CD4-positive, alpha-beta memory T cell (primary cell): ENCODE results near the gene TXNDC11. TPM values are rescaled to one million over a fixed set of nuclear protein-coding genes. Genes with fewer than 3 reads are reported as not detected.

ENCODE experiments used
- CTCF ChIA-PET: fragments of 350-600 bp; sonication (Branson Sonifier 250); formaldehyde crosslinking; loops from one replicate; lab custom pipeline; 2021; ENCODE audit warnings: inconsistent platforms; ENCODE audit not compliant: partially characterized antibody; lab: Charles Lee
- POLR2A ChIA-PET: fragments of 350-600 bp; sonication (Branson Sonifier 250); formaldehyde crosslinking; loops from one replicate; lab custom pipeline; 2021; ENCODE audit not compliant: partially characterized antibody; lab: Charles Lee
- DNase-seq, 5 donors: peaks; one replicate each; pipeline versions ENCODE4 v3.0.0 to v3.0.0-alpha.2; 2020 to 2022; ENCODE audit warnings: mixed read lengths in 1 of 5
- H3K27ac ChIP-seq: one replicate; pipeline ENCODE4 v1.7.0; 2013; ENCODE audit warnings: low read depth, low read length
- H3K27me3 ChIP-seq: 2 replicates; pipeline ENCODE4 v1.7.0; 2013; ENCODE audit warnings: mild to moderate bottlenecking, low read length, moderate library complexity; ENCODE audit not compliant: insufficient read depth
- H3K36me3 ChIP-seq: 2 replicates; pipeline ENCODE4 v1.7.0; 2013; ENCODE audit warnings: mild to moderate bottlenecking, low read length, moderate library complexity; ENCODE audit not compliant: insufficient read depth
- H3K4me1 ChIP-seq: 2 replicates; pipeline ENCODE4 v1.7.0; 2013; ENCODE audit warnings: mild to moderate bottlenecking, low read length, moderate library complexity; ENCODE audit not compliant: insufficient read depth
- H3K4me3 ChIP-seq, 2 donors: one replicate each; pipeline ENCODE4 v1.7.0; 2013; ENCODE audit warnings: low read length in 2 of 2, mild to moderate bottlenecking in 1 of 2
- H3K9me3 ChIP-seq, 2 donors: one replicate each; pipeline ENCODE4 v1.7.0; 2013; ENCODE audit warnings: low read length in 2 of 2, control low read depth in 1 of 2; ENCODE audit not compliant: control insufficient read depth in 1 of 2
- H3K27ac Mint-ChIP-seq, 7 donors: one replicate each; pipeline ENCODE4 v1.8.0; 2020 to 2021; ENCODE audit warnings: mixed read lengths in 7 of 7, mild to moderate bottlenecking in 6 of 7, inconsistent platforms in 3 of 7, moderate library complexity in 3 of 7
- H3K27me3 Mint-ChIP-seq, 2 donors: one replicate each; pipeline ENCODE4 v1.8.0; 2020 to 2021; ENCODE audit warnings: mixed read lengths in 2 of 2
- H3K36me3 Mint-ChIP-seq, 2 donors: one replicate each; pipeline ENCODE4 v1.8.0; 2020 to 2021; ENCODE audit warnings: mixed read lengths in 2 of 2, inconsistent platforms in 1 of 2, mild to moderate bottlenecking in 1 of 2
- H3K4me1 Mint-ChIP-seq, 4 donors: one replicate each; pipeline ENCODE4 v1.8.0; 2020 to 2021; ENCODE audit warnings: mixed read lengths in 4 of 4, mild to moderate bottlenecking in 1 of 4
- H3K4me3 Mint-ChIP-seq, 8 donors: one replicate each; pipeline ENCODE4 v1.8.0; 2020 to 2021; ENCODE audit warnings: mixed read lengths in 8 of 8, mild to moderate bottlenecking in 7 of 8, moderate library complexity in 6 of 8, inconsistent platforms in 3 of 8
- H3K9me3 Mint-ChIP-seq, 8 donors: one replicate each; pipeline ENCODE4 v1.8.0; 2020 to 2021; ENCODE audit warnings: mixed read lengths in 8 of 8, mild to moderate bottlenecking in 5 of 8, inconsistent platforms in 3 of 8, moderate library complexity in 1 of 8
- intact Hi-C: fragments of 100-400 bp; cut with micrococcal nuclease; formaldehyde crosslinking; loops from one replicate; pipeline ENCODE4 v1.15.1; 2023
- polyA plus RNA-seq, 2 donors: library from polyadenylated mRNA; unstranded; fragments of 300-500 nt; fragmentation: Illumina TruSeq; gene quantifications; one replicate each; pipeline ENCODE4 v1.2.3, GENCODE V29; 2021
- total RNA-seq, 2 experiments: library from RNA; stranded (reverse); gene quantifications; one replicate each; pipeline ENCODE4 v1.2.3, GENCODE V29; 2021

TXNDC11 gene
- total and polyA plus RNA-seq, 4 experiments from 2014 or later = 51.7 to 62.6 (median 57.3) TPM

GRCh38 chr16:11687601-11688519 is 54.8 kb downstream of the TXNDC11 start:
- no peak overlapping the region for H3K27ac ChIP-seq
- Mint-ChIP-seq H3K9me3 (no peaks in the 10 kb centered on the region), H3K4me1 (peaks cover 11 to 59% (median 22%) of the 10 kb centered on the region in 4 donors), H3K36me3 (peaks cover 52 to 91% of the 10 kb centered on the region in 2 donors), H3K4me3 (peak overlapping the region in 1 of 8 donors; percentile 29), H3K27ac (peak overlapping the region in 6 of 7 donors; percentile 15 to 80 (median 58)), H3K27me3 (no peaks in the 10 kb centered on the region)
- peaks cover 62% of the 10 kb centered on the region for H3K36me3 ChIP-seq
- DNase-seq = no peak
- peaks cover 16% of the 10 kb centered on the region for H3K4me1 ChIP-seq
- no peaks in the 10 kb centered on the region for H3K9me3 ChIP-seq
- POLR2A ChIA-PET = no interaction called here
- CTCF ChIA-PET = interaction anchor here (0.7 to 2.1 kb wide), 3 partner anchors 7 to 156 kb away, joined by 3 to 10 read pairs (median 10); no protein-coding TSS in a partner anchor
- intact Hi-C loops = no loop called here
- H3K27me3 ChIP-seq = no peaks in the 10 kb centered on the region
- no peak overlapping the region for H3K4me3 ChIP-seq

GRCh38 chr16:11686713-11687380 is 55.8 kb downstream of the TXNDC11 start:
- H3K4me3 Mint-ChIP-seq = no peak overlapping the region
- no peaks in the 10 kb centered on the region for H3K27me3 Mint-ChIP-seq
- H3K27ac ChIP-seq = no peak overlapping the region
- H3K36me3 Mint-ChIP-seq = peaks cover 49 to 90% of the 10 kb centered on the region in 2 donors
- H3K9me3 ChIP-seq = no peaks in the 10 kb centered on the region
- peaks cover 18 to 63% (median 29%) of the 10 kb centered on the region in 4 donors for H3K4me1 Mint-ChIP-seq
- no peak for DNase-seq
- no peaks in the 10 kb centered on the region for H3K27me3 ChIP-seq
- H3K27ac Mint-ChIP-seq = peak overlapping the region in 5 of 7 donors; percentile 2 to 65 (median 27)
- no peaks in the 10 kb centered on the region for H3K9me3 Mint-ChIP-seq
- POLR2A ChIA-PET = no interaction called here
- H3K36me3 ChIP-seq = peaks cover 67% of the 10 kb centered on the region
- no peak overlapping the region for H3K4me3 ChIP-seq
- H3K4me1 ChIP-seq = peaks cover 26% of the 10 kb centered on the region
- CTCF ChIA-PET = no interaction called here
- intact Hi-C loops = no loop called here

- POLR2A ChIA-PET = no interaction called here
- CTCF ChIA-PET = no interaction called here
- no peak overlapping the region for H3K4me3 ChIP-seq
- peaks cover 34% of the 10 kb centered on the region for H3K4me1 ChIP-seq
- H3K9me3 ChIP-seq = no peaks in the 10 kb centered on the region
- peak overlapping the region in 1 of 7 donors; percentile 22 for H3K27ac Mint-ChIP-seq
- H3K4me1 Mint-ChIP-seq = peaks cover 24 to 67% (median 34%) of the 10 kb centered on the region in 4 donors
- H3K4me3 Mint-ChIP-seq = no peak overlapping the region
- no peaks in the 10 kb centered on the region for H3K9me3 Mint-ChIP-seq
- H3K36me3 Mint-ChIP-seq = peaks cover 46 to 90% of the 10 kb centered on the region in 2 donors
- no peak for DNase-seq
- H3K27me3 ChIP-seq = no peaks in the 10 kb centered on the region
- intact Hi-C loops = no loop called here
- H3K27me3 Mint-ChIP-seq = no peaks in the 10 kb centered on the region
- no peak overlapping the region for H3K27ac ChIP-seq
- peaks cover 59% of the 10 kb centered on the region for H3K36me3 ChIP-seq
Observed at GRCh38 chr16:11685844-11686618, 56.6 kb downstream of the TXNDC11 start.

- H3K4me3 ChIP-seq = no peak overlapping the region
- no peak overlapping the region for H3K4me3 Mint-ChIP-seq
- intact Hi-C loops = no loop called here
- H3K9me3 ChIP-seq = no peaks in the 10 kb centered on the region
- peaks cover 40 to 90% of the 10 kb centered on the region in 2 donors for H3K36me3 Mint-ChIP-seq
- H3K4me1 ChIP-seq = peaks cover 41% of the 10 kb centered on the region
- H3K27ac Mint-ChIP-seq = peak overlapping the region in 5 of 7 donors; percentile 13 to 74 (median 52)
- no peaks in the 10 kb centered on the region for H3K9me3 Mint-ChIP-seq
- no peaks in the 10 kb centered on the region for H3K27me3 Mint-ChIP-seq
- ChIA-PET POLR2A (interaction anchor here (1.0 kb wide), 1 partner anchor 91 kb away, joined by 3 read pairs; no protein-coding TSS in a partner anchor), CTCF (no interaction called here)
- H3K4me1 Mint-ChIP-seq = peaks cover 21 to 68% (median 39%) of the 10 kb centered on the region in 4 donors
- H3K36me3 ChIP-seq = peaks cover 67% of the 10 kb centered on the region
- DNase-seq = no peak
- H3K27ac ChIP-seq = no peak overlapping the region
- H3K27me3 ChIP-seq = no peaks in the 10 kb centered on the region
Observed at GRCh38 chr16:11684231-11685025, 58.2 kb downstream of the TXNDC11 start.

- H3K36me3 ChIP-seq = peaks cover 74% of the 10 kb centered on the region
- no peaks in the 10 kb centered on the region for H3K9me3 ChIP-seq
- no peaks in the 10 kb centered on the region for H3K27me3 ChIP-seq
- Mint-ChIP-seq H3K9me3 (no peaks in the 10 kb centered on the region), H3K27ac (peak overlapping the region; percentile 14 to 82 (median 32)), H3K27me3 (no peaks in the 10 kb centered on the region), H3K4me1 (peaks cover 20 to 65% (median 40%) of the 10 kb centered on the region in 4 donors), H3K36me3 (peaks cover 40 to 90% of the 10 kb centered on the region in 2 donors), H3K4me3 (no peak overlapping the region)
- ChIA-PET CTCF (no interaction called here), POLR2A (interaction anchor here (1.0 kb wide), 1 partner anchor 90 kb away, joined by 3 read pairs; no protein-coding TSS in a partner anchor)
- H3K4me1 ChIP-seq = peaks cover 36% of the 10 kb centered on the region
- H3K27ac ChIP-seq = no peak overlapping the region
- intact Hi-C loops = no loop called here
- DNase-seq = no peak
- H3K4me3 ChIP-seq = no peak overlapping the region
Observed at GRCh38 chr16:11683145-11683544, 59.5 kb downstream of the TXNDC11 start.

GRCh38 chr16:11682655-11683096 is 60.0 kb downstream of the TXNDC11 start:
- peaks cover 69% of the 10 kb centered on the region for H3K36me3 ChIP-seq
- H3K4me1 Mint-ChIP-seq = peaks cover 19 to 66% (median 43%) of the 10 kb centered on the region in 4 donors
- POLR2A ChIA-PET = no interaction called here
- H3K4me3 Mint-ChIP-seq = peak overlapping the region in 3 of 8 donors; percentile 5 to 46 (median 17)
- H3K9me3 Mint-ChIP-seq = no peaks in the 10 kb centered on the region
- H3K27ac ChIP-seq = no peak overlapping the region
- no peaks in the 10 kb centered on the region for H3K9me3 ChIP-seq
- peak overlapping the region; percentile 1 to 93 (median 79) for H3K27ac Mint-ChIP-seq
- no peak for DNase-seq
- peaks cover 39% of the 10 kb centered on the region for H3K4me1 ChIP-seq
- peaks cover 39 to 90% of the 10 kb centered on the region in 2 donors for H3K36me3 Mint-ChIP-seq
- H3K27me3 ChIP-seq = no peaks in the 10 kb centered on the region
- intact Hi-C loops = no loop called here
- H3K27me3 Mint-ChIP-seq = no peaks in the 10 kb centered on the region
- no peak overlapping the region for H3K4me3 ChIP-seq
- CTCF ChIA-PET = no interaction called here
